H1 (cell line): ENCODE measurements around the gene PDK2. TPM values are rescaled to one million over a fixed set of nuclear protein-coding genes. Genes with fewer than 3 reads are reported as not detected.
A peak's percentile ranks its signal among the peaks of the same experiment; 100 is the strongest.

Experiments used
- CTCF ChIA-PET: fragments of 300-600 bp; sonication (Branson Sonifier 250); formaldehyde crosslinking; loops from one replicate; lab custom pipeline; 2021; ENCODE audit not compliant: partially characterized antibody; lab: Charles Lee
- POLR2A ChIA-PET: fragments of 300-600 bp; sonication (Branson Sonifier 250); formaldehyde crosslinking; loops from one replicate; lab custom pipeline; 2021; ENCODE audit warnings: inconsistent platforms; ENCODE audit not compliant: partially characterized antibody; lab: Charles Lee
- DNase-seq, 2 experiments: peaks; one replicate each; pipeline versions ENCODE4 v3.0.0 to v3.0.0-alpha.2; 2010 to 2022; ENCODE audit warnings: low spot score in 2 of 2, low read depth in 1 of 2, mixed read lengths in 1 of 2
- FAIRE-seq: peaks from 2 replicates; lab custom pipeline; 2011; peaks lifted over from hg19 to GRCh38; lab: Jason Lieb, UNC
- H2AFZ ChIP-seq: 2 replicates; pipeline ENCODE4 v1.8.1; 2012; ENCODE audit warnings: low read length, inconsistent platforms
- H2AK5ac ChIP-seq: 2 replicates; pipeline ENCODE4 v1.6.1; 2013; ENCODE audit warnings: low read depth, low read length
- H2BK120ac ChIP-seq: replicated peaks from 2 replicates; pipeline ENCODE3; 2013; ENCODE audit warnings: low read depth, low read length, inconsistent platforms
- H2BK12ac ChIP-seq: 2 replicates; pipeline ENCODE4 v1.6.1; 2013; ENCODE audit warnings: low read depth, low read length
- H2BK15ac ChIP-seq: 2 replicates; pipeline ENCODE4 v1.6.1; 2013; ENCODE audit warnings: low read length
- H2BK20ac ChIP-seq: 2 replicates; pipeline ENCODE4 v1.6.1; 2013; ENCODE audit warnings: low read length
- H2BK5ac ChIP-seq: 2 replicates; pipeline ENCODE4 v1.6.1; 2013; ENCODE audit warnings: low read depth, low read length
- H3K14ac ChIP-seq: 2 replicates; pipeline ENCODE4 v1.6.1; 2013; ENCODE audit warnings: inconsistent platforms; ENCODE audit not compliant: insufficient read length
- H3K18ac ChIP-seq: 2 replicates; pipeline ENCODE4 v1.6.1; 2013; ENCODE audit warnings: low read length; ENCODE audit errors: extremely low read depth
- H3K23ac ChIP-seq: 2 replicates; pipeline ENCODE4 v1.6.1; 2013; ENCODE audit warnings: inconsistent platforms; ENCODE audit not compliant: insufficient read length
- H3K23me2 ChIP-seq: 2 replicates; pipeline ENCODE4 v1.6.1; 2013; ENCODE audit warnings: low read depth, low read length
- H3K27ac ChIP-seq: 2 replicates; pipeline ENCODE4 v1.6.1; 2011; ENCODE audit warnings: low read depth, low read length, inconsistent platforms
- H3K27me3 ChIP-seq, 4 experiments: replicated peaks in 1 of 4; 1 replicate in 1 of 4; 2 replicates in 3 of 4; pipeline versions ENCODE4 v1.6.1 to v1.8.1; 2011 to 2013; ENCODE audit warnings: low read length in 3 of 4, mild to moderate bottlenecking in 3 of 4, inconsistent platforms in 2 of 4, mixed read lengths in 2 of 4, moderate library complexity in 1 of 4; ENCODE audit not compliant: control insufficient read depth in 3 of 4, insufficient read depth in 3 of 4; ENCODE audit errors: extremely low read depth in 1 of 4
- H3K36me3 ChIP-seq, 4 experiments: 2 replicates each; pipeline versions ENCODE4 v1.6.1 to v1.8.1; 2011 to 2013; ENCODE audit warnings: mild to moderate bottlenecking in 4 of 4, low read length in 3 of 4, moderate library complexity in 2 of 4, control low read depth in 1 of 4, inconsistent platforms in 1 of 4; ENCODE audit not compliant: insufficient read depth in 4 of 4, control insufficient read depth in 2 of 4
- H3K4ac ChIP-seq: replicated peaks from 2 replicates; pipeline ENCODE3; 2013; ENCODE audit warnings: low read length, low read depth, mixed read lengths, inconsistent platforms; ENCODE audit not compliant: insufficient read length
- H3K4me1 ChIP-seq, 4 experiments: replicated peaks in 1 of 4; 1 replicate in 1 of 4; 2 replicates in 3 of 4; pipeline versions ENCODE4 v1.6.1 to v1.8.1; 2011 to 2013; ENCODE audit warnings: low read length in 3 of 4, inconsistent platforms in 2 of 4, mixed read lengths in 1 of 4; ENCODE audit not compliant: insufficient read depth in 4 of 4, control insufficient read depth in 3 of 4
- H3K4me2 ChIP-seq, 2 experiments: 2 replicates each; pipeline versions ENCODE4 v1.6.1 to v1.8.1; 2011 to 2013; ENCODE audit warnings: low read depth in 2 of 2, low read length in 2 of 2, control low read depth in 1 of 2, inconsistent platforms in 1 of 2, mild to moderate bottlenecking in 1 of 2; ENCODE audit not compliant: insufficient read depth in 1 of 2
- H3K4me3 ChIP-seq, 4 experiments: fragments of 200-600, 300-600 bp in 1 of 4; sonication (generic), shearing (Covaris generic), sonication (Bioruptor Twin) in 1 of 4; 2 replicates each; pipeline versions ENCODE4 v1.5.1 to v1.8.1; 2011 to 2016; ENCODE audit warnings: low read length in 4 of 4, low read depth in 3 of 4, control low read depth in 2 of 4, inconsistent platforms in 2 of 4, mild to moderate bottlenecking in 2 of 4, mixed read lengths in 1 of 4, moderate library complexity in 1 of 4; ENCODE audit not compliant: insufficient read depth in 2 of 4; ENCODE audit errors: extremely low read depth in 1 of 4
- H3K56ac ChIP-seq: replicated peaks from 2 replicates; pipeline ENCODE3; 2013; ENCODE audit warnings: low read depth, mild to moderate bottlenecking, mixed read lengths, low read length, inconsistent platforms; ENCODE audit not compliant: insufficient read length
- H3K79me1 ChIP-seq: 2 replicates; pipeline ENCODE4 v1.6.1; 2013; ENCODE audit warnings: low read depth, low read length, control low read depth
- H3K79me2 ChIP-seq, 2 experiments: 2 replicates each; pipeline versions ENCODE4 v1.6.1 to v1.8.1; 2012 to 2013; ENCODE audit warnings: low read length in 2 of 2, mild to moderate bottlenecking in 2 of 2, inconsistent platforms in 1 of 2; ENCODE audit not compliant: insufficient read depth in 2 of 2, control insufficient read depth in 1 of 2
- H3K9ac ChIP-seq, 4 experiments: replicated peaks in 1 of 4; 1 replicate in 1 of 4; 2 replicates in 3 of 4; pipeline versions ENCODE4 v1.6.1 to v1.8.1; 2011 to 2013; ENCODE audit warnings: low read depth in 3 of 4, low read length in 3 of 4, control low read depth in 2 of 4, mild to moderate bottlenecking in 2 of 4, moderate library complexity in 2 of 4, inconsistent platforms in 1 of 4; ENCODE audit errors: extremely low read depth in 1 of 4
- H3K9me3 ChIP-seq, 2 experiments: 2 replicates each; pipeline versions ENCODE4 v1.6.1 to v1.8.1; 2012 to 2013; ENCODE audit warnings: mild to moderate bottlenecking in 2 of 2, moderate library complexity in 2 of 2, control low read depth in 1 of 2, inconsistent platforms in 1 of 2, low read depth in 1 of 2, low read length in 1 of 2, mixed read lengths in 1 of 2; ENCODE audit not compliant: insufficient read depth in 2 of 2
- H4K20me1 ChIP-seq, 2 experiments: replicated peaks in 1 of 2; 2 replicates each; pipeline versions ENCODE3 to v1.8.1; 2011 to 2013; ENCODE audit warnings: inconsistent platforms in 2 of 2, low read length in 2 of 2, mild to moderate bottlenecking in 1 of 2; ENCODE audit not compliant: insufficient read depth in 2 of 2, control insufficient read depth in 1 of 2
- H4K5ac ChIP-seq: 2 replicates; pipeline ENCODE4 v1.6.1; 2013; ENCODE audit warnings: low read length, low read depth, mixed read lengths, inconsistent platforms; ENCODE audit not compliant: insufficient read length
- H4K8ac ChIP-seq: 2 replicates; pipeline ENCODE4 v1.8.0; 2013; ENCODE audit warnings: mild to moderate bottlenecking, moderate library complexity, low read length, inconsistent platforms; ENCODE audit not compliant: insufficient read depth; ENCODE audit errors: extremely low read depth
- H4K91ac ChIP-seq: replicated peaks from 2 replicates; pipeline ENCODE3; 2013; ENCODE audit warnings: low read length, mixed read lengths, inconsistent platforms; ENCODE audit not compliant: insufficient read length
- ASH2L ChIP-seq: fragments of 200-600, 300-600 bp; sonication (generic); IDR thresholded peaks from one replicate; pipeline ENCODE4 v1.7.1; 2017; ENCODE audit warnings: low read length
- GABPA ChIP-seq: IDR thresholded peaks from 2 replicates; pipeline ENCODE4 v1.6.1; 2011; ENCODE audit warnings: mild to moderate bottlenecking, low read length, moderate library complexity, borderline replicate concordance; ENCODE audit not compliant: insufficient read depth
- YY1 ChIP-seq: IDR thresholded peaks from 2 replicates; pipeline ENCODE4 v1.6.1; 2011; ENCODE audit warnings: low read depth, mild to moderate bottlenecking, low read length
- WGBS, 2 experiments: shearing (Covaris generic) in 1 of 2; methylation state at CpG; one replicate each; pipeline versions ENCODE4 v1.1.6 to v1.1.7; 2013 to 2015; ENCODE audit warnings: low lambda C conversion rate in 2 of 2, mixed read lengths in 2 of 2, inconsistent platforms in 1 of 2, low coverage in 1 of 2, missing lambda C conversion rate in 1 of 2; ENCODE audit not compliant: insufficient replicate concordance in 2 of 2, insufficient coverage in 1 of 2, insufficient read length in 1 of 2; ENCODE audit errors: extremely low coverage in 1 of 2, missing lambda C conversion rate in 1 of 2; 5-methylcytosine and 5-hydroxymethylcytosine counted together
- polyA plus RNA-seq, 7 experiments: library from polyadenylated mRNA; depleted of rRNA in 3 of 7; stranded (reverse) in 5 of 7; unstranded in 2 of 7; fragments of >200 nt in 5 of 7; fragments of 200-250 nt in 2 of 7; gene quantifications; 1 replicate in 5 of 7; 2 replicates in 1 of 7; 4 replicates in 1 of 7; pipeline versions ENCODE4 v1.2.1 to v1.2.3, GENCODE V29; 2011 to 2013; ENCODE audit warnings: missing spikeins in 2 of 7, mixed read lengths in 2 of 7
- total RNA-seq: library from RNA; stranded (reverse); fragmentation: NEBNext Ultra II Directional; extraction: Animal tissue kit (Norgen Biotek cat#: 25700); gene quantifications from 2 replicates; pipeline ENCODE4 v1.2.1, GENCODE V29; 2021
- TF ChIP-seq, protein P1 (sequence below): IDR thresholded peaks from 2 replicates; pipeline ENCODE4 v1.6.1; 2011; ENCODE audit warnings: low read depth, mild to moderate bottlenecking, low read length; ENCODE audit not compliant: insufficient read depth
- TF ChIP-seq, protein P2 (sequence below), 3 experiments: IDR thresholded peaks; 1 replicate in 2 of 3; 2 replicates in 1 of 3; pipeline versions ENCODE4 v1.5.1 to v1.6.1; 2011; ENCODE audit warnings: low read length in 3 of 3, mild to moderate bottlenecking in 3 of 3, inconsistent platforms in 2 of 3, low read depth in 1 of 3, moderate library complexity in 1 of 3; ENCODE audit not compliant: insufficient read depth in 1 of 3; ENCODE audit errors: control extremely low read depth in 1 of 3

The PDK2 gene
- total and polyA plus RNA-seq, 2 of the 8 experiments (the other 6 are each of a cell fraction or from before 2014, with no cell fraction given), result 18.3 to 121 TPM

DNA sequence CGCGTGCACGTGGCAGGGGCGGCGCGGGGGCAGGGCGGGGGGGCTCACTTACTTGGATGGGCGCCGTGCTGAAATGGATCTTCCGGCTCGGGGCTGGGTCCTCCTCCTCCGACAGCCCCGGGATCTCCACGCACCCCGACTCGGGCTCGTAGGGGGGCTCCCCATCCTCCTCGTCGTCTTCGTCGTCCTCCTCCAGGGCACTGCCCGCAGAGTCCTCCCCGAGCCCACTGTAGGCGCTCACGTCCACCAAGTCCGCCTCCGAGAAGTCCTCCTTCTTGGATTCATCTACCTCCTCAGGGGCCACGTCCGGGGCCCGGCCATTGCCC lies 53.9 kb downstream of the PDK2 start:
- Histone ChIP-seq H3K79me2 (no peaks in the 10 kb centered on the region; a peak in 1 of 4 replicates), H3K4me2 (peak overlapping the region; percentile 87 to 88), H4K20me1 (peaks cover 5 to 16% of the 10 kb centered on the region in 2 experiments), H3K4me1 (peaks cover 0 to 34% (median 16%) of the 10 kb centered on the region in 4 experiments; a peak in 6 of 7 replicates), H2AK5ac (no peak overlapping the region), H2BK12ac (no peak overlapping the region), H2AFZ (no peak overlapping the region), H4K5ac (no peak overlapping the region), H3K18ac (no peak overlapping the region; the same call in 1 of the 2 replicates), H3K4ac (no peak overlapping the region), H3K27ac (no peak overlapping the region), H3K4me3 (peak overlapping the region; percentile 57 to 65 (median 62)), H2BK20ac (no peak overlapping the region), H3K14ac (no peak overlapping the region), H3K23ac (no peak overlapping the region), H2BK5ac (no peak overlapping the region), H2BK120ac (no peak overlapping the region), H3K9ac (no peak overlapping the region), H3K56ac (no peak overlapping the region), H2BK15ac (no peak overlapping the region), H3K23me2 (peaks cover 30% of the 10 kb centered on the region), H3K9me3 (no peaks in the 10 kb centered on the region), H3K79me1 (peaks cover 8% of the 10 kb centered on the region), H3K27me3 (peaks cover 2 to 17% (median 15%) of the 10 kb centered on the region in 4 experiments; a peak in 6 of 7 replicates), H4K8ac (no peak overlapping the region), H4K91ac (no peak overlapping the region), H3K36me3 (peaks cover 0 to 6% (median 0%) of the 10 kb centered on the region in 4 experiments; a peak in 1 of 8 replicates)
- 6% methylated on average over 10 of the region's 30 CpGs; no CpG with 5 or more reads in 1 of the 2 experiments for WGBS, 2 experiments
- FAIRE-seq (no peak), DNase-seq (no peak)
- POLR2A ChIA-PET, result interaction anchor here (1.3 to 2.6 kb wide), 4 partner anchors 18 to 34 kb away, joined by 3 to 9 read pairs (median 5); no protein-coding TSS in a partner anchor
- CTCF ChIA-PET, result interaction anchor here (0.5 to 21.5 kb wide), 5 partner anchors 12 to 203 kb away, joined by 3 to 299 read pairs (median 49); partner anchors contain the start of genes SAMD14 and SGCA
- 0 out of 2 replicates have a peak, but pooled peaks have one; percentile 8 for TF ChIP-seq YY1
- TF ChIP-seq, protein P1, sequence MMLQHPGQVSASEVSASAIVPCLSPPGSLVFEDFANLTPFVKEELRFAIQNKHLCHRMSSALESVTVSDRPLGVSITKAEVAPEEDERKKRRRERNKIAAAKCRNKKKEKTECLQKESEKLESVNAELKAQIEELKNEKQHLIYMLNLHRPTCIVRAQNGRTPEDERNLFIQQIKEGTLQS, result no peak
- TF ChIP-seq, protein P2, sequence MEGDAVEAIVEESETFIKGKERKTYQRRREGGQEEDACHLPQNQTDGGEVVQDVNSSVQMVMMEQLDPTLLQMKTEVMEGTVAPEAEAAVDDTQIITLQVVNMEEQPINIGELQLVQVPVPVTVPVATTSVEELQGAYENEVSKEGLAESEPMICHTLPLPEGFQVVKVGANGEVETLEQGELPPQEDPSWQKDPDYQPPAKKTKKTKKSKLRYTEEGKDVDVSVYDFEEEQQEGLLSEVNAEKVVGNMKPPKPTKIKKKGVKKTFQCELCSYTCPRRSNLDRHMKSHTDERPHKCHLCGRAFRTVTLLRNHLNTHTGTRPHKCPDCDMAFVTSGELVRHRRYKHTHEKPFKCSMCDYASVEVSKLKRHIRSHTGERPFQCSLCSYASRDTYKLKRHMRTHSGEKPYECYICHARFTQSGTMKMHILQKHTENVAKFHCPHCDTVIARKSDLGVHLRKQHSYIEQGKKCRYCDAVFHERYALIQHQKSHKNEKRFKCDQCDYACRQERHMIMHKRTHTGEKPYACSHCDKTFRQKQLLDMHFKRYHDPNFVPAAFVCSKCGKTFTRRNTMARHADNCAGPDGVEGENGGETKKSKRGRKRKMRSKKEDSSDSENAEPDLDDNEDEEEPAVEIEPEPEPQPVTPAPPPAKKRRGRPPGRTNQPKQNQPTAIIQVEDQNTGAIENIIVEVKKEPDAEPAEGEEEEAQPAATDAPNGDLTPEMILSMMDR (IDR thresholded peaks at IDR 0.05; ENCODE audit: control extremely low read depth in 1 of 3, insufficient read depth in 1 of 3, low read depth in 1 of 3, low read length in 3 of 3), result no peak
- no peak for TF ChIP-seq ASH2L
- no peak for TF ChIP-seq GABPA
